GM12801 (cell line): ENCODE data around the gene UFSP2.

Experiments used
- TF ChIP-seq, protein P1 (sequence below): IDR thresholded peaks from one replicate; pipeline ENCODE4 v1.5.1; 2011; ENCODE audit warnings: control low read depth; ENCODE audit not compliant: insufficient read length; ENCODE audit errors: extremely low read depth

The UFSP2 gene

DNA sequence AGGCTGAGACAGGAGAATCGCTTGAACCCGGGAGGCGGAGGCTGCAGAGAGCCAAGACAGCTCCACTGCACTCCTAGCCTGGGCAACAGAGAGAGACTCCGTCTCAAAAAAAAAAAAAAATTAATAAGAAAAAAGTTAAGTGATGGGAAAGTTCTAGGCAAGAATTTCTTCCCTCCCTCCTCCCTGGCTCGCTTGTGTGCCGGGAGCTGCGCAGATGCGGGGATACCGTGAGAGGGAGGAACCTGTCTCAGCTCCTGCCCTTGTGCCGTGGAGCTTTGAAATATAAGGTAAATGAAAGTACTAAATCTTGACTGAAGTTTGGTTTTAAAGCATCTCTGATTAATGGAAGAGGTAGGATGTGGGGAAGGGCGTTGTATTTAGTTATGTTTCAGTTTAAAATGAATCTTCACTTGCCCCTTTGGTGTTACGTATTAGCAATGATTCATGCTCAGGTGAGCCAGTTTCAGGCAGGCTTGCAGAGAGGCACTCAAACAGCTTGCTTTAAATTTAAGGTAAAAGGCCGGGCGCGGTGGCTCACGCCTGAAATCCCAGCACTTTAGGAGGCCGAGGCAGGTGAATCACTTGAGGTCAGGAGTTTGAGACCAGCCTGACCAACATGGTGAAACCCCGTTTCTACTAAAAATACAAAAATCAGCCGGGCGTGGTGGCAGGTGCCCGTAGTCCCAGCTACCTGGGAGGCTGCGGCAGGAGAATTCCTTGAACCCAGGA lies 1.4 kb upstream of the UFSP2 start:
- TF ChIP-seq, protein P1, sequence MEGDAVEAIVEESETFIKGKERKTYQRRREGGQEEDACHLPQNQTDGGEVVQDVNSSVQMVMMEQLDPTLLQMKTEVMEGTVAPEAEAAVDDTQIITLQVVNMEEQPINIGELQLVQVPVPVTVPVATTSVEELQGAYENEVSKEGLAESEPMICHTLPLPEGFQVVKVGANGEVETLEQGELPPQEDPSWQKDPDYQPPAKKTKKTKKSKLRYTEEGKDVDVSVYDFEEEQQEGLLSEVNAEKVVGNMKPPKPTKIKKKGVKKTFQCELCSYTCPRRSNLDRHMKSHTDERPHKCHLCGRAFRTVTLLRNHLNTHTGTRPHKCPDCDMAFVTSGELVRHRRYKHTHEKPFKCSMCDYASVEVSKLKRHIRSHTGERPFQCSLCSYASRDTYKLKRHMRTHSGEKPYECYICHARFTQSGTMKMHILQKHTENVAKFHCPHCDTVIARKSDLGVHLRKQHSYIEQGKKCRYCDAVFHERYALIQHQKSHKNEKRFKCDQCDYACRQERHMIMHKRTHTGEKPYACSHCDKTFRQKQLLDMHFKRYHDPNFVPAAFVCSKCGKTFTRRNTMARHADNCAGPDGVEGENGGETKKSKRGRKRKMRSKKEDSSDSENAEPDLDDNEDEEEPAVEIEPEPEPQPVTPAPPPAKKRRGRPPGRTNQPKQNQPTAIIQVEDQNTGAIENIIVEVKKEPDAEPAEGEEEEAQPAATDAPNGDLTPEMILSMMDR, result no peak

DNA sequence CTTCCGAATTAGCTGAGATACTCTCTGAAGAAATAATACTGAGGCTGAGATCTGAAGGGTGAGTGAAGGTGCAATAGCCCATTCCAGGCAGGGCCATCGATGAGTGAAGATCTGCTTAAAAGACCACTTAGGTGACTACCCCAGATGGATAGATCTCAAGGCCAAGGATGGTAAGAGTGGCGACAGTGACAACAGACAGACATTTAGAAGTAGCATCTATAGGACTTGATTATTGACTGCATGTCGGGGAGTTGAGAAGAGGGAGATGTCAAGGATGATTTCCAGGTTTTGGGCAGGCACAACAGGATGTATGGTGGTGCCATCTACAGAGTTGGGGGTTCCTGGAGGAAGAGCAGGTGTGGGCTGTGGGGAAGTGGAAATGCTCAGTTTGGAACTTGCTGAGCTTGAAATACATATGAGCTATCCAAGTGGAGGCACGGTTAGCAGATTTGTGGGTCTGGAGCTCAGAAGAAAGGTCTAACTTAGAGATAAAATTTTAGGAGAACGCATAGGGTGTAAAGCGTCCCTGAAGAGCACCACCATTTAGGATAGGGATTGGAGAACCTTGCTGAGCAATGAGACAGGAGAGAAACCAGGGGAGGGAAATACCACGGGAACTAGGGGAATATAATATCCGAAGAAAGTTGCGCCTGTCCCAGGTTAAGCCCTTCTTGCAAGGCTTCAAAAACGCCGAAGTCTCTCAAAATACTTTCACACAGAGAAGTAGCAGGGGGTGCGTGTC lies 688 bp downstream of the UFSP2 start:
- TF ChIP-seq, protein P1, result no peak

DNA sequence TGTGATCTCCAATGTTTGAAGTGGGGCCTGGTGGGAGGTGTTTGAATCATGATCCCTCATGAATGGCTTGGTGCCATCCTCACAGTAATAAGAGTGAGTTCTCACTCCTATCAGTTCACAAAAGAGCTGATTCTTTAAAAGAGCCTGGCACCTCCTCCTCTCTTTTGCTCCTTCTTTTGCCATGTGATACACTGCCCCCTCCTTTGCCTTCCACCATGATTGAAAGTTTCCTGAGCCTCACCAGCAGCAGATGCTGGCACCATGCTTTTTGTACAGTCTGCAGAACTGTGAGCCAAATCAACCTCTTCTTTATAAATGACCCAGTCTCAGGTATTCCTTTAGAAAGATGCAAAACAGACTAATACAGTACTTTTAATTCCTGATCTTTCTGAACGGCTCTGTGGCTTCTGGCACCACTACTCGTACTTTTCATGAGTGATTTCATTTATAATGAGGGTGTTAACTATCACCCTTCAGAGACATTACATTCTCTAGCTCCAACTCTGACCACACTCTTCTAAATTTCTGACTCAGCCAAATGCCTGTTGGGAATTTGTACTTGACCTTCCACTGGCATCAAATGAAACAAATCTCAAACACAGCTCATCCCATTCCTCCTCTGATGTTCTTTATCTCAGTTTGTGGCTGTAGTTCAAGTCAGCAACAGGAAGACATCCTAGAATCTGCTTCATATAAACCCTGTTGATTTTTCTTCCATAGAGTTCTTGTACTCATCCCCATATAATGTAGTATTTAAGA lies 4.2 kb downstream of the UFSP2 start:
- TF ChIP-seq, protein P1, result no peak

DNA sequence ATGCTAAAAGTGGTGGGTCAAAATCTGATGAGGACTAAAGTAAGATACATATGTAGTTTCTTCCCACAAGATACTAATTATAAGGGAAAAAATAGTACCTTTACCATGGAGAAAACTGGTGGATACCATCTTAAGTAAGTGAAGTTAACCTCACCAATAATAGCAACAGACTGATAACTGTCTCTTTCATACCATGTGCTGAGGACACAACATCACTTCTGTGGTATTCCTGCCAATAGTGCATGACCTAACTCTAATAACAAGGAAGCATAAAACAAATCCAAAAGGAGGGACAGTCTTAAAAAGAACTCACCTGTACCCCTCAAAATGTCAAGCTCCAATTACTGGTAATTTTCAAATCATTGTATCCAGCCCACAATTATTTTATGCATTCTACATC lies 8.8 kb downstream of the UFSP2 start:
- TF ChIP-seq, protein P1, result no peak

DNA sequence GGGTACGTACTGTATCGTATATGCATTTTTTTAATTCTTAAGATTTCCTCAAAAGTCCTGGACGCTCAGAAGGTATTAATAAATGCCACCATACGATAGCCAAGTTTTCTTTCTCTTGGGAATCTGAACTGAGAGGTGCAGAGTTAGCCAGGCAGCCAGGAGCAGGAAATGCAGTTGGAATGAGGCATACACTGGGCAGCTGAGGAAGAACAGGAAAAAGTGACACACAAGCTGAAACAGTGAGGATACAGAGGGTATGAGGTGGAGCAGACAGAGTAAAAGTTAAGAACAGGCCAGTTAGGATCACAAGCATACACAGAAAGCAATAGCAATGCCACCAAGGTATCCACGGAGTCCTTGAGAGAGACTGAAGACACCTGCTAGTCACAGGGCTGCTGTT lies 13.4 kb downstream of the UFSP2 start:
- TF ChIP-seq, protein P1, result no peak

DNA sequence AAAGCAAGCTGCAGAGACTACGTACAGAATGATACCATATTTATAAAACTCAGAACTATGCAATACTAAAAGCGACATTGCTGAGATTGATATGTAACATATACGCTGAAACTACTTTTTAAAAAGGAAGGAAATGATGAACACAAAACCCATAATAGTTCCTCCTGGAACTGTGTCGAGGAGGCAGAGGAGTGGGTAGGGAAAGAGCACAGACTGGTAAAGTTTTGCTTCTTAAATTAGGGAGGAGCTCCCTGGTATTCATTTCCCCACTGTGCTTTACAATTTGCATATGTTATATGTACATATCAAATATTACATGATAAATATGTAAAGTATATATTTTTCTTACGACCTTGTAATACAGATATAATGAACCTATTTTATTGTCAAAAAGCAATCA lies 13.9 kb downstream of the UFSP2 start:
- TF ChIP-seq, protein P1, result no peak

DNA sequence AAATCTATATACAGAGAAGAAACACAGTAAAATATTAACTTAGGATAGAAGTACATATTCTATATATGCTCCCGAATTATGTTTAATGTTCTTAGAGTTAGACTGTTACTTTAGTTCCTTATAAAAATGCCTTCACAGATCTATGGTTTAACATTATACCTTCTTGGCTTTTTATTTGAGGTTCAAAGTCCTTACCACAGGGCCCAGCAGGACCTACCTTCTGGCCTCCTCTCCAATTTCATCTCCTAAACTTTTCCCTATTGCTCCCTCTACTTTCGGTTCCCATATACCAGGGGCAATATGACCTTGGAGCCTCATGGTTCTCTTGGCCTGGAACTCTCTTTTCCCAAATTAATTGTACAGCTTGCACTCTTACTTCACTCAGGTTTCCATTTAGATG lies 17.3 kb downstream of the UFSP2 start:
- TF ChIP-seq, protein P1, result no peak
